IPS-NIHi11 (cell line): ENCODE data around the gene PTS.

Source experiments
- DNase-seq: peaks from one replicate; pipeline ENCODE4 v3.0.0; 2012; ENCODE audit warnings: mixed read lengths, low spot score

Gene PTS

DNA sequence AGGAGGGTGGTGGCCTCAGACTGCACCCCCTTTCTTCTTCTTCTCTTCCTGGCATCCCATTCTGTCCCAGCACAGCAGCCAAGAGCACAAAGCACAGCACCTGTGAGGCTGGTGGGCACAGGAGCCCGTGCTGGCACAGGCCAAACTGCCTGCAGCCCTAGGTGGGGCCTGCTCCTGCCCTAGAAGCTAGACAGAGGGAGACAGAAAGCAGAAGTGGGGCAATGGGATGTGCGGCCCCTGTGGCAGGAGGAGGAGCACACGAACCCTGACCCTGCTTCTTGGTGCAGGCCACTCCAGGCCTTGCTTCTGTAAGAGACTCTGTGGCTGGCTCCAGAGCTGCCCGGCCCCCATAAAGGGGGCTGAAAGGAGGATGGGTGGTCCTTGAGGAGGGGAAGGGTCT lies 3.9 kb upstream of the PTS start:
- DNase-seq = no peak

DNA sequence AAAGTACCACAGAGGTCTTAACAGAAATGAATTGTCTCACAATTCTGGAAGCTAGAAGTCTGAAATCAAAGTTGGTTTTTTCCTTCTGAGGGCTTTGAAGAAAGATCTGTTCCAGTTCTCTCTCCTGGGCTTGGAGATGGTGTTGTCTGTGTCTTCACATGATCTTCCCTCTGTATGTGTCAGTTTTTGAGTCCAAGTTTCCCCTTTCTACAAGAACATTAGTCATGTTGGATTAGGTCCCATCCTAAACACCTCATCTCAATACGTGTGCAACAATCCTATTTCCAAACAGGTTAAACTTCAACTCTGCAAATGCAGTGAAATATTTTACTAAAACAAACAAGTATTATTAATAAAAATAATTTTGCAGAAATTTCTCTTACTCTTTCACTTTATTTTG lies 3.1 kb upstream of the PTS start:
- no peak for DNase-seq

DNA sequence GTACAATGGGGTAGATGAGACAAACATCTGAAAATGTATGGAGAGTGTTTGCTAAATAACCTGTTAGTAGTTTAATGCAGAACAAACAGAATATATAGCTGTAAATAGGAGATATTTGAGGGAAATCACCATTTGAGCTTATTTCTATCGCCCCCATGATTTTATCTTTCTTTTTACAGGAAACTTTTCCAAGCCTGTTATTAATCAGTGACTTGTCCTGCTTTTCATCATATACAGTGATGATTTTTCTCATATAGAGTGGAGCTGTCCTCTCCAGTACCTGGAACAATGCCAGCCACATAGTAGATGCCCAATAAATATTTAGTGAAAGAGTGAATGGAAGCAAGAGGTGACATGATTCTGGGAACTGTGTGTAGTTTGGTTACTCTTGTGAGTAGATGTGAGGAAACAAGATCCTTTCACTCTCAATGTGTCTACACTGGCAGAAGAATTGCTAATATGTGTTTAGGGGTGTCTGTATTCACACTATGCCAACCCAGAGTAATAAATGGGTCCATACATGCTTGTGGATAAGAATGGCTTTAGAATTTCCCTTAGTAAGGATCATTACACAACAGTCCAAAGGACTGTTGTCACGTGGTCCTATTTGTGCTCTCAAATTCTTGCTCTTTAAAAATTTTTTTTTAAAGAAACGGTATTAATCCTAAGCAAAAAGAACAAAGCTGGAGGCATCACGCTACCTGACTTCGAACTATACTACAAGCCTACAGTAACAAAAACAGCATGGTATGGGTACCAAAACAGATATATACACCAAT lies 2.3 kb upstream of the PTS start:
- DNase-seq = no peak

DNA sequence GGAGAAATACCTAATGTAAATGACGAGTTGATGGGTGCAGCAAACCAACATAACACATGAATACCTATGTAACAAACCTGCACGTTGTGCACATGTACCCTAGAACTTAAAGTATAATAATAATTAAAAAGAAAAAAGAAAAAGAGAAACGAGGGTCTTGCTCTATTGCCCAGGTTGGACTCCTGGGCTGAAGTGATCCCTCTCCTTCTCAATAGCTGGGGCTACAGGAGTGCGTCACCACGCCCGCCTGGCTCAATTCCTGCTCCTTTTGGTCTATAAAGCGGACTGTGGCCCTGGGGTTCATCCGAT lies 521 bp upstream of the PTS start:
- DNase-seq = no peak

DNA sequence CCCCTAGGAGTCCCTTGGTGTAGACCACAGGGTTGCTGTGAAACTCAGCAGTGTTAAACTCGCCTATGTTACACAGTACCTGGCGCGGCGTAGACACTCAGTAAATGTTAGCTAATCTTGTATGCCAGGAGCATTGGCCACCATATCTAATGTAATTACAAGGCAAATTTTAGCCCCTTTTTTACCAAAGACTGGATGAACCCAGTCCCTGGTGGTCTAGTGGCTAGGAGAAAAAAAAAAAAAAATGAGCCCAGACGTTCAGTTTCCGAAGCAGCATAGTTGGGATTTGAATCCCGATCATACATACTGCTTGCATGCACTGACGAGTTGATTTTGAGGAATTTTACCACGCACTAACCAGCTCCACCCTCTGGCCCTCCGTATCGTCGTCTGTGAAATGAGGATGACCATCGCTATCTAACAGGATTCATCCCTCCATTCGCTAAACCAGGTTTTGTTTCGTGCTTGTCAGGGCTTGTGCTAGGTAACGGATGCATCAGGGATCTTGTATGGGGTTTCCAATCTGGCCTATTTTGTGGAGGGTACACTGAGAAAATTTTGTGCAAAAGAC lies 688 bp downstream of the PTS start:
- peak; percentile 11 for DNase-seq

DNA sequence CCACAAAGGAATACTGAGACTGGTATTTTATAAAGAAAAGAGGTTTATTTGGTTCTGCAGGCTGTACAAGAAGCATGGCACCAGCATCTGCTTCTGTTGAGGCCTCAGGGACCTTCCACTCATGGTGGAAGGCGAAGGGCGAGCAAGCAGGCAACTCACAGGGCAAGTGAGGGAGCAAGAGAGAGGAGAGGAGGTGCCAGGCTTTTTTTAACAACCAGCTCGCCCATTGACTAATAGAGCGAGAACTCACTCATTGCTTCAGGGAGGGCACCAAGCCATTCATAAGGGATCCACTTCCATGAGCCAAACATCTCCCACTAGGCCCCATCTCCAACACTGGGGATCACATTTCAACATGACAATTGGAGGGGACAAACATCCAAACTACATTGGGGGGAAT lies 1.2 kb downstream of the PTS start:
- no peak for DNase-seq

DNA sequence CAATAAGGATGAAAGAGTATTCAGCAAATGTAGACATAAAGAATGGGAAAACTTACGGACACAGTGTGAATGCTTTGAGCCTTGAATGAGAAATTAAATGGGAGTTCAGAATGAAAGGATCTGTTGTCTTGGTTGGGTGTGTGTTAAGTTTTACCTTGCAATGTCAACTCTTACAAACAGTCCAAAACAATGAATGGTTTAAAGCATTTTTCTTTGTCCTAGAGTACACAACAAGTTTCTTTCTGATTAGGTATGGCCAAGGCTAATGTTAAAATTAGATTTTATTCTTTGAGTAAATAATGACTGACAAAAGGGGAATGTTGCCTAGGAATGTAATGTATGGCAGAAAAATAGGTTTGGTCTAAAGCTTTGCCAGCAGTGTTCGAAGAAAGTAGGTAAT lies 2.5 kb downstream of the PTS start:
- no peak for DNase-seq

DNA sequence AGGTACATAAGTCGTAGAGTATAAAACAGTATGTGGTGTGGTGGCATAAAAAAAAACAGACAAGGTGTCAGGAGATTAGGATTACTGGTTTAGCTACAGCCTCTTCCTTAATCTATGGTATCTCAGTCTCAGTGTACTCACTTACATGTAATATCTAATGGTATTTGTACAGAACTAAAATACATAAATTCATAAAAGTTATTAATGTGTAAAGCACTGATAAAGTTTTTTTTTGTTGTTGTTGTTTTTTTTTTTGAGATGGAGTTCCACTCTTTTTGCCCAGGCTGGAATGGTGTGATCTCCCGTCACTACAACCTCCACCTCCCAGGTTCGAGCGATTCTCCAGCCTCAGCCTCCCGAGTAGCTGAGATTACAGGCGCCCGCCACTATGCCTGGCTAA lies 2.9 kb downstream of the PTS start:
- DNase-seq = no peak

DNA sequence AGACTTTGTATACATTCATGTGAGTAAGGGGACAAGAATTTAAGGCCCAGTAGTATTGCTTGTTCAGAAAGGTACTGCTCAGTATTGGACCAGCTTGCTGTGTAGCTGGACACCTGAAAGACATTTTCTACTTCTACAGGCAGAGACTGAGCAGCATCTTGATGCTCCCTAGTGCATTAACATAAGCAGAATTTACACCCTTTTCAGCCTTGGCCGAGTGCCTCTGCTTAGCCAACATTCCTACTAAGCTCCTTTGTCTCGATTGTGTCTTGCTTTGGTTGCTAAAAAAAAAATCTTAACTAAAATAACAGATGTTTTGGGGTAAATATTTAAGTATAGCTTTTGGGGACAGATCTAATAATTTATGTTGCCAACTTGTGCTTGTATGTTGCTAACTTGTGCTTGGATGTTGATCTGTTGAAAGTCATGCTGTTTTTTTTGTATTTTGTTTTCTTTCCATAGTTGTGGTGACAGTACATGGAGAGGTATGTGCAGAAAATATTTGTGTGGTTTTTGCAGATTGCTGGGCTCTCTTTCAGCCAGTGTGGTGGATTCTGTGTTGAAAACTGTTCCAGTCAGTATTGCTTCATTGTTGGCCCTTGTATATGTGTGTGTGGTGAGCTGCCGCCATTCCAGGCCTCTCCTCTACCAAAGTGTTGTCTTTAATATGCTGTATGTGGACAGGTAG lies 3.7 kb downstream of the PTS start:
- DNase-seq = no peak

DNA sequence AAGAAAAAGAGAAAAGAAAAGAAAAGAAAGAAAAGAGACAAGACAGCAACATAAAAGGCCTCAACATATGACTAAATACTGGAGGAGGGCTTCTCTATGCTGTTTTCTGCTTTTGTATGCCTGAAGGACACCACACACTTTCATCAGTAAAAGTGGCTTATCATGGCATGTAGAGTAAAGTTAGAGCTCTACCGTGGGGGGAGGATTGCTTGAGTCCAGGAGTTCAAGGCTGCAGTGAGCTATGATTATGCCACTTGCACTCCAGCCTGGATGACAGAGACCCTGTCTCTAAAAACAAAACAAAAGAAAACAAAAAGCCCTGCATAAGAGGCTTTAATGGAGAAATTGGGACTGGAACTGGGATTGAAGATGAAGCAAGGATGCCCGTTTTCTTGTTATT lies 5.7 kb downstream of the PTS start:
- no peak for DNase-seq

DNA sequence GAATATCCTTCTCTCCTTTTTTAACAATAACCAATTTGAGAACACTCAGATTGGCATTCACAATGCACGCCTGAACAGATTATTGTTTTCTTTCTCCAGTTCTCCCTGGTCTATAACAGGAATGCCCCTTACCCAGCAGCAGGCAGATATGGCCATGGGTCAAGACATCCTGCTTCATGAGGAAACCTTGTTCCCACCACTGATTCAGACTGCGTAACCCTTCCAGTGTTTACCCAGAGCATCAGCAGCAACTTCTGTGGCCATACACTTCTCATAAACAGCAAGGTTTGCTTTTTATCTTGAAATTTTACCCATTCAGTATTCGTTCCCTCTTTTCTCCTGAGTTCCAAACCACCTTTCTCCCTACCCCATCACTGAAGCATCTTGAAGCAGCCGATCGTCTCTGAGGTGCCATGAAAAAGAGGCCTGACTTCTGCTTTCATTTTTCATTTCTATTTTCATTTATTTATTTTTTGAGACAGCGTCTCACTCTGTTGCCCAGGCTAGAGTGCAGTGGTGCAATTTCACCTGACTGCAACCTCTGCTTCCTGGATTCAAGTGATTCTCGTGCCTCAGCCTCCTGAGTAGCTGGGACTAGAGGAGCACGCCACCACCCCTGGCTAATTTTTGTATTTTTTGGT lies 9.6 kb downstream of the PTS start:
- no peak for DNase-seq

DNA sequence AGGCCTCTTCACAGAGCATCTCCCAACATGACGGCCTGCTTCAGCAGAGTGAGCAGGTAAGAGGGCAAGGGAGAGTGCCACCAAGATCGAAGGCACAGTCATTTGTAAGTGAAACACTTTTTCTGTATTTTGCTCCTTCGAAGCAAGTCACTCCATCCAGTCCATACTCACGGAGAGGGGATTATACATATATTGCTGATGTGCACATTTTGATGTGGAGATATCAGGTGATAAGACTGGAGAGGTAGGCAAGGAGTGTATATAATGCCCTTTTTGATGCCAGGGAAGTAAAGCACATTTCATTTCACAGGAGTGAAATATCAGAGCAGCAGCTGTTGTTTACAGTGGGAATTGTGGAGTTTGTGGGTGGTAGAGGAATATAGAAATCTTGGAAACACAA lies 11.2 kb downstream of the PTS start:
- no peak for DNase-seq

DNA sequence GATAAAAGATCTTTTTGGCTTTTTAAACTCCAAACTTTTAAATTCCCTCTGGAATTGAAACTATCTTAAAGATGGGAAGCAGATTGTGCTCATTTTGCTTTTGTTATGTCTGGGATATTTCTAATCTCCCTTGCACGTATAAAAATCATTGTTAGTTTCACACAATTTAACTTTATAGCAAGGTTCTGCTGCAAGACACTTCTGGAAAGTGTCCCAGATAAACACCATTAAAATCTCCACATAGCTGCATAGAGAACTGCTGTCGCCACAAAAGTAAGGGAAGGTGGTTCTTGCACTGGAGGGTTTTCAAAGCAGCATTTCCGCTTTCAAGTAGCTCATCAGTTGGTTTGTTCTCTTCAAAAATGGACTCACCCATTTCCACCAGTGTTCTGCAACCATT lies 11.8 kb downstream of the PTS start:
- DNase-seq = no peak

DNA sequence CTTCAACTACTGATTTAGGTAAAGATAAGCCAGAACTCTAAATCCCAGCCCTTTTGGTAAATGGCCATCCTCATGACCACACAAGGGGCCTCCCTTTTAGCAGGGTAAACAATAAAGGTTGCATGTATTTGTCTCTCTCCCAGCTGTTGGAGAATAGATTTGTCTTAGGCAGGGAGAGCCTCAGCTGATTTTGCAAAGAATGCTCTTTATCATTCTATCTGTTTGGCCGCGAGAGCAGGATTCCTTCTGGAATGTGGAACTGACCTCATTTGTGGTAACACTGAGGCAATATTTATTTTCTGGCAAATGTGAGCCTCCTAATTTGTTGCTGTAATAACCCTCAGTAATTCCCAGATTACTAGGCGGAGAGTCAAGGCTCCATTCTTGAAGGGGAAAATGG lies 15.3 kb downstream of the PTS start:
- no peak for DNase-seq

DNA sequence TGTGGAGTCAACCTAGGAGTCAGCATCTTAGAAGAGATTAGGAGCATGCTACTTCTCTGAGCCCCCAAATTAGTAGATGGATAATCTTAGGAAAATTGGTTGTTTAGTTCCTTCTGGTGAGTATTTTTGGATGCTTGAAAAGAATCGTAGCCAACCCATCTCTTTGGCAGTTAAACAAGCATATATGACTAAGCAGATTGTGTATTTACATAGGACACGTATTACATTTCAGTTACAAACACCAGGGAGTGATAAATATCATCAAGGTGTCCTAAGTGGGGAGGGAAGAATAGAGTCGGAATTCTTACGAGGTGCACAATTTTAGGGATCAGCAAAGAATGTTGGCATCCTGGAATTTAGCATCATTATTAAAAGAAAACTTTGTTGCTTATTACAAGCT lies 21.0 kb downstream of the PTS start:
- DNase-seq = no peak

DNA sequence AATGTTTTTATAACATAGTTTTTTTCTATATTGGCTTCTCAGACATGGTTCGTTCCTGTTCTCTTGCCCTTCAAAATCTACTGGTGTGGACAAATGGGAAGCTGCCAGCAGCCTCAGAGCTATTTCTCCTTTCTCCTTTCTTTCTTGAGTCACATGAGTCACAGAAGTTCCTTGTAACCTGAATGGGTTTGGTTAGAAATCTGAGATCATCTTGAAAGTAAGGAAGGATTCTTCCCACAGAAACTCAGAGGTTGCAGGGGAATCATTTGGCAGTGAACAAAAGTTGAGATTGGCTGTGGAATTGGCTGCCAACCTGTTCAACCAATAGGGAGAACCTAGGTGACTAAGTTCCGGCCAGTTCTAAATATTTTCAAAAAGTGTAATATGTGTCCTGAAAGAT lies 22.0 kb downstream of the PTS start:
- DNase-seq = no peak

DNA sequence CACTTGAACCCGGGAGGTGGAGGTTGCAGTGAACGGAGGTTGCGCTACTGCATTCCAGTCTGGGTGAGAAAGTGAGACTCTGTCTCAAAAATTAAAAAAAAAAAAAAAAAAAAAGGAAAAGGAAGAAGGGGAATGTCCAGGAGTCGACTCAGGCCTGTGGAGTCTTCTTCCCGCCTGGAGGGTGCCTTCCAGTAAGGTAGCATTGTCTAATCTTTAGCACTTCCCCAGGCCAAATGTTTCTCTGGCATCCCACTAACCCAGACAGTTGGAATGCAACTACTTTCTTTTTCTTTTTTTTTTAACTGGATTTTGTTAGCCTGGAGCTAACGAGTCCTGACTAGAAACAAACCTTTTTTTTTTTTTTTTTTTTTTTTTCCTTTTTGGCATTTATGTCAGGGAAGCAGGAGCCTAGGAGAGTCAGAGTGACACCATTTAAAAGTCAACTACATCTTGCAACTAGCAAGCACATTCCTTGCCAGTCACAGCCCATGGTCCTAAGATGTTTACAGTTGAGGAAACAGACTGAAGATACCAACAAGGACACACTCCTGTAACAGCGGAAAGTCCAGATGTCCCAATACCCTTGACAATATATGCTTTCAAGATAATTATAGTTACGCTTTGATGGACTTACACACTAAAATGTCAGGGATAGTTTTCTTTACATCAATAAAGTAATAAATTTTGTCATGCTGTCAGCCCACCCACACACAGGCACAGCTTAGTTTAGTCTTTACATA lies 23.8 kb downstream of the PTS start:
- DNase-seq = no peak

DNA sequence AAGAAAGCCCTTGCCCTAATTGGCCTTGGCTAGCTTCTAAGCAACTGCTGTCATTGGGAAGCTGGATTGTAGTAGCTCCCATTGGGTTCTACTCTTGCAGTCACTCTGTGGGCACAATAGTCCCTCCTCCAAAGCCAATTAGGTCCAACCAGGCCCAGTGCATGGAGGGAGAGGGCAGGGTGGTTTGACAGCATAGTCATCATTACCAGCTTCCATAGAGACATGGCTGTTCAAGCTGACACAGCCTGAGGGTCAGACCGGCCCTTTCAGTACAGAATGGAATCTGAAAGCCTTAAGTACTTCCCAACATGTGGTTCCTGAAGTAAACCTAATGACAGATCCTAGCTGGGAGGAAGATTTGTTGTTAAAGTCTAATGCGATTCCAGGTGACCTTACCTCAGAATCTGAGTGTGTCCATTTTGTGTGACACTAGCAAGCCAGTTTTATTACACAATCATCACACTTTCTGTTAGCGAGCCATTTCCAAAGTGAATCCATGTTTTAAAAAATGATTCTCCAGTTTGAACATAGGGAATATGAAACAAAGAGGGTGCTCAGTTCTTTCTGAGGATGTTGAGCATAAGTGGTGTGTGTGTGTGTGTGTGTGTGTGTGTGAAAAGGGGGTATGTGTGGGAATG lies 27.5 kb downstream of the PTS start:
- no peak for DNase-seq

DNA sequence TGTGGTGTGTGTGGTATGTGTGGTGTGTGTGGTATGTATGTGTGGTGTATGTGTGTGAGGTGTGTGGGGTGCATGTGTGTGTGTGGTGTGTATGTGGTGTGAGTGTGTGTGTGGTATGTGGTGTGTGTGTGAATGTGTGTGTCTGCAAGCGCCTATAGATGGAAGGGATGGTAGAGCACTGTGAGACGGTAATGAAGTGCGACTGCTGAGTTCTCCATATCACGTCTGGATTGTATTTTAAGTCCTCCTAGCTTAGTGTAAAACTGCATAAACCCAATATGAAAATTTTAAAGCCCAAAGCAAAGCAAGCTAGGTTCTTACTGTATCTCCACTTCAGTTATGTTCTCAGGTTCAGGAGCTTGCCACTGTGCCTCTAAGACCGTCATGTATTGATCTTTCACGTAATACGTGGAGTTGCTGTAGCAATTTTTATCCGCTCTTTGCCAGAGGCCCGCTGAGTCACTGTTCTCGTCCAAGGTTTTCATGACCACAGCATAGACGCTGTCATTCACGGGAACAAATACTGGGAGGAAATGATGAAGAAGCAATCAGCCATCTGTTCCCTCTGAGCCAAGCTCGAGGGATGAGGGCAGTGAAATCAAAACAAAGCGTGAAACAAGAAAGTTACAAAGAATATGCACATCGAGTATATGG lies 29.0 kb downstream of the PTS start:
- no peak for DNase-seq

DNA sequence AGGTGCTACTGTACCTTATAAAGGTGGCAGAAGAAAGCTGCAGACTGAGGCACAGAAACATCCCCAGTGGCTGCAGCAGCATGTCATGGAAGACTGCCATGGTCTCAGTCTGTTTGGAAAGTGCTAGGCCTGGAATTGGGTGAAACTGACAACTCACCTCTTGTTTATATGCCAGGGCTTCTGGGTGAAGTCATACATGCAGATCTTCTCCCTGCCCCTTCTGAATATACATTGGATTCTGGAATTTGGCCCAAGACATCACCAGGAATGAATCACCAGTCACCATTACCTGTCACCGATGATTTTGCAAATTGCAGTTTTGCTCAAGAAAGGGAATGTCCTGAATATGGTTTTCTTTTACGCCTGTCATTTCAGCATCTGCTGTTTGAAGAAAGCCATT lies 34.3 kb downstream of the PTS start, which contains the start of gene PLET1:
Gene PLET1 (minus strand): TSS at position 371 of the 400 bp plus-strand sequence. CDS start 271 bp downstream, at position 100.
- no peak for DNase-seq

DNA sequence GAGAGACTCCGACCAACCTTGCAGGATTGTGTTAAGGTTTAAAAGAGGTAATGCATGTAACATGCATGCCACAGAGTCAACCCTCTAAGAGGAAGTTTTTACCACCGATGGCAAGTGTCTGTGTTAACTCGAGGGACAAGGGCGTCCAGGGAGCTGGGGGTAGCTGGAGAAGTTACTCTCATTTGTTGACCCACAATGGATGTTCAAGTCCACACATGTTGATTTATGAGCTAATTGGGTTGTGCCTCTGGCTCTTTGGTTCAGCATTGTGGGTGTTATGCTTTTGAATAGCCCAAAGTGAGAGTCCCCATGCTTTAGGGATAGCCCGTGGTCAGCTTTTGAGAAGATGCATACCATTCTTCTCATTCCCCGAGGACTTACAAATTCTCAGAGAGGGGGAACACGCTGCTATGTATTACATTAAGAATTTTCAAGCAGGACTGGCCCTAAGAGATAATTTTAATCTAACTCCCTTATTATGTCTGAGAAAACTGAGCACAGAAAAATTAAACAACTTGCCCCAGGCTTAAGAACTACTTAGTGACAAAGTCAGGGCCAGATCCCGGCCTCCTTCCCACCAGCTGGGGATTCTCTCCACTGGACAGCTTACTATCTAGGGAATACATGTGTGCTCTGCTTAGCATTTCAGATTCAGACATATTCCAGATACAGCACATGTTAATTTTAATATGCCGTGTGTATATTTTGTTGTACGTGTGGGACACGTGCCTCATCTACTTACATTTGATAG lies 39.6 kb downstream of the PTS start:
- no peak for DNase-seq
